Neural crest cell (in vitro differentiated cells): ENCODE measurements around the gene BEST1. TPM values are rescaled to one million over a fixed set of nuclear protein-coding genes. Genes with fewer than 3 reads are reported as not detected.

Experiments used
- DNase-seq: peaks from one replicate; pipeline ENCODE4 v3.0.0; 2021; ENCODE audit warnings: low read depth, mixed read lengths, low spot score
- H3K27ac Mint-ChIP-seq: one replicate; pipeline ENCODE4 v1.8.0; 2021; ENCODE audit warnings: mild to moderate bottlenecking, mixed read lengths; ENCODE audit not compliant: unreplicated experiment
- H3K27me3 Mint-ChIP-seq: 2 replicates; pipeline ENCODE4 v1.8.0; 2021; ENCODE audit warnings: low read depth, mild to moderate bottlenecking, mixed read lengths
- H3K36me3 Mint-ChIP-seq: 2 replicates; pipeline ENCODE4 v1.8.0; 2021; ENCODE audit warnings: low read depth, mild to moderate bottlenecking, mixed read lengths
- H3K4me1 Mint-ChIP-seq: 2 replicates; pipeline ENCODE4 v1.8.0; 2021; ENCODE audit warnings: mixed read lengths
- H3K4me3 Mint-ChIP-seq: one replicate; pipeline ENCODE4 v1.8.0; 2021; ENCODE audit warnings: mild to moderate bottlenecking, mixed read lengths
- H3K9me3 Mint-ChIP-seq: 2 replicates; pipeline ENCODE4 v1.8.0; 2021; ENCODE audit warnings: mixed read lengths
- total RNA-seq: library from RNA; stranded (reverse); gene quantifications from 2 replicates; pipeline ENCODE4 v1.2.1, GENCODE V29; 2021
- TF ChIP-seq, protein P1 (sequence below): fragments of 200-600 bp; sonication (generic); conservative IDR thresholded peaks from 2 replicates; pipeline ENCODE4 v1.5.0; 2021; ENCODE audit warnings: antibody characterized with exemption, mild to moderate bottlenecking

The BEST1 gene
- total RNA-seq, 1 donor from 2014 or later = 0.96 TPM

DNA sequence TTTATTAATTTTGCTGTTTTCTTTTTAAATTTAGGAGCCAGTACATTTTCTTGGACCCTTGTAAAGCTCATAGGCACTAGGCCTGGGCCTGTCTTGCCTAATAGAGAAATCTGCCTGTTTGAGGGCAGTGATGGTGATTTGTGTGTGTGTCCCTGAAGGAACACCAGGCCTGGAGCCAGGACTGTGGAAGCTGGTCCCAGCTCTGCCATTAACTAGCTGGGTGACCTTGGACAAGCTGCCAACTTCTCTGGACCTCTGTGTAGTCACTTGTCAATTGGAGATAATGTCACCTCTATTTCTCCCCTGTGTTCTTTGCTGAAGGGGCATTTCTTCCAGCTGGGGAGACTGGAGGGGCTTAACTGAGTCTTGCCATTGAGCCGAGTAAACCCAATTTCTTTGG is 33.3 kb downstream of the BEST1 start:
- Mint-ChIP-seq H3K36me3 (peaks cover 5% of the 10 kb centered on the region), H3K4me3 (no peak overlapping the region), H3K9me3 (peaks cover 13% of the 10 kb centered on the region), H3K27ac (no peak overlapping the region), H3K27me3 (no peaks in the 10 kb centered on the region), H3K4me1 (peaks cover 4% of the 10 kb centered on the region)
- TF ChIP-seq, protein P1, sequence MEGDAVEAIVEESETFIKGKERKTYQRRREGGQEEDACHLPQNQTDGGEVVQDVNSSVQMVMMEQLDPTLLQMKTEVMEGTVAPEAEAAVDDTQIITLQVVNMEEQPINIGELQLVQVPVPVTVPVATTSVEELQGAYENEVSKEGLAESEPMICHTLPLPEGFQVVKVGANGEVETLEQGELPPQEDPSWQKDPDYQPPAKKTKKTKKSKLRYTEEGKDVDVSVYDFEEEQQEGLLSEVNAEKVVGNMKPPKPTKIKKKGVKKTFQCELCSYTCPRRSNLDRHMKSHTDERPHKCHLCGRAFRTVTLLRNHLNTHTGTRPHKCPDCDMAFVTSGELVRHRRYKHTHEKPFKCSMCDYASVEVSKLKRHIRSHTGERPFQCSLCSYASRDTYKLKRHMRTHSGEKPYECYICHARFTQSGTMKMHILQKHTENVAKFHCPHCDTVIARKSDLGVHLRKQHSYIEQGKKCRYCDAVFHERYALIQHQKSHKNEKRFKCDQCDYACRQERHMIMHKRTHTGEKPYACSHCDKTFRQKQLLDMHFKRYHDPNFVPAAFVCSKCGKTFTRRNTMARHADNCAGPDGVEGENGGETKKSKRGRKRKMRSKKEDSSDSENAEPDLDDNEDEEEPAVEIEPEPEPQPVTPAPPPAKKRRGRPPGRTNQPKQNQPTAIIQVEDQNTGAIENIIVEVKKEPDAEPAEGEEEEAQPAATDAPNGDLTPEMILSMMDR = no peak
- DNase-seq = no peak

DNA sequence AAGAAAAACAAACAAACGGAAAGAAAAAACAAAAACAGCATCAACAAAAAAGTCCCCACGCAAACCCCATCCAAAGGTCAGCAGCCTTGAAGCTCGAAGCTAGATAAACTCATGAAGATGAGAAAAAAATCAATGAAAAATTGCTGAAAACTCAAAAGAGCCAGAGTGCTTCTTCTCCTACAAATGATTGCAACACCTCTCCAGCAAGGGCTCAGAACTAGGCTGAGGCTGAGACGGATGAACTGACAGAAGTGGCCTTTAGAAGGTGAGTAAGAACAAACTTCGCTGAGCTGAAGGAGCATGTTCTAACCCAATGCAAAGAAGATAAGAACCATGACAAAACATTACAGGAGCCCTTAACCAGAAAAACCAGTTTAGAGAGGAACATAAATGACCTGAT is 35.7 kb downstream of the BEST1 start:
- Mint-ChIP-seq H3K9me3 (peaks cover 18% of the 10 kb centered on the region), H3K36me3 (peaks cover 8% of the 10 kb centered on the region), H3K27ac (peak overlapping the region; percentile 24), H3K4me1 (peaks cover 3% of the 10 kb centered on the region), H3K4me3 (no peak overlapping the region), H3K27me3 (peaks cover 8% of the 10 kb centered on the region)
- TF ChIP-seq, protein P1 = no peak
- no peak for DNase-seq

DNA sequence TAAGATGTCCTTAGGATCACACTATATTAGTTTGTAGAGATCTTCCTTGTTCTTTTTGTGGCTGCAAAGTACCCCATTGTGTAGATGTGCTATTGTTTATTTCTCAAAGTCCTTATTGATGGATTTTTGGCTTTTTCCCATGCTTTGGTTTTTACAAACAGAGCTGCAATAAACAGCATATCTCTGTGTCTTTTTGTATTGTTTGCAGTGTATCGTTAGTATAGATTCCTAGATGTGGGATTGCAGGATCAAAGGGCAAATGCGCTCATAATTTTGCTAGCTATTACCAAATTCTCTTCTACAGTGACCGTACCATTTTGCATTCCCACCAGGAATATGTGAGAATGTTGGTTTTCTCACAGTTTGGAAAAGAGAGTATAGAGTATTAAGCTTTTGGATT is 44.8 kb downstream of the BEST1 start:
- TF ChIP-seq, protein P1 = no peak
- Mint-ChIP-seq H3K36me3 (peaks cover 7% of the 10 kb centered on the region), H3K4me3 (no peak overlapping the region), H3K27ac (no peak overlapping the region), H3K27me3 (no peaks in the 10 kb centered on the region), H3K4me1 (peaks cover 6% of the 10 kb centered on the region), H3K9me3 (peaks cover 5% of the 10 kb centered on the region)
- DNase-seq = no peak

DNA sequence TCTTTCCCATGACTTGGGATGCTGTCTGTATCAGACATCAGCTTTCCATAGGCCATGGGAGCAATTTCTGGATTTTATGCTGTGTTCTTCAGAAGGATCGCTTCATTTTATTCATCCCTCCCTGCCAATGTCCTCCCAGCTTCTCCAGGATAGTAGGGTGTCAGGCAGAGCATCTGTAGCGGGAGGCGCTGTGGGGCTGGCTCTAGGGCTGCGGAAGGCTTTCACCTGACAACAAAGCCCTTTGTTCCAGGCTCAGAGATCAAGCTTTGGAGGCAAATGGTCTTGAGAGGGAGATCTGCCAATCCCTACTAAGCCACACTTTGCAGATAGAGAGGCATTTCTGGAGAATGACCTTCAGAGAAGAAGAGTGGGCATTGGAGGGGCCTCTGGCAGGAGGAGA is 46.8 kb downstream of the BEST1 start:
- TF ChIP-seq, protein P1 = no peak
- H3K36me3 Mint-ChIP-seq = peaks cover 7% of the 10 kb centered on the region
- DNase-seq = no peak
- H3K4me3 Mint-ChIP-seq = no peak overlapping the region
- peaks cover 6% of the 10 kb centered on the region for H3K4me1 Mint-ChIP-seq
- peaks cover 5% of the 10 kb centered on the region for H3K9me3 Mint-ChIP-seq
- no peak overlapping the region for H3K27ac Mint-ChIP-seq
- no peaks in the 10 kb centered on the region for H3K27me3 Mint-ChIP-seq

DNA sequence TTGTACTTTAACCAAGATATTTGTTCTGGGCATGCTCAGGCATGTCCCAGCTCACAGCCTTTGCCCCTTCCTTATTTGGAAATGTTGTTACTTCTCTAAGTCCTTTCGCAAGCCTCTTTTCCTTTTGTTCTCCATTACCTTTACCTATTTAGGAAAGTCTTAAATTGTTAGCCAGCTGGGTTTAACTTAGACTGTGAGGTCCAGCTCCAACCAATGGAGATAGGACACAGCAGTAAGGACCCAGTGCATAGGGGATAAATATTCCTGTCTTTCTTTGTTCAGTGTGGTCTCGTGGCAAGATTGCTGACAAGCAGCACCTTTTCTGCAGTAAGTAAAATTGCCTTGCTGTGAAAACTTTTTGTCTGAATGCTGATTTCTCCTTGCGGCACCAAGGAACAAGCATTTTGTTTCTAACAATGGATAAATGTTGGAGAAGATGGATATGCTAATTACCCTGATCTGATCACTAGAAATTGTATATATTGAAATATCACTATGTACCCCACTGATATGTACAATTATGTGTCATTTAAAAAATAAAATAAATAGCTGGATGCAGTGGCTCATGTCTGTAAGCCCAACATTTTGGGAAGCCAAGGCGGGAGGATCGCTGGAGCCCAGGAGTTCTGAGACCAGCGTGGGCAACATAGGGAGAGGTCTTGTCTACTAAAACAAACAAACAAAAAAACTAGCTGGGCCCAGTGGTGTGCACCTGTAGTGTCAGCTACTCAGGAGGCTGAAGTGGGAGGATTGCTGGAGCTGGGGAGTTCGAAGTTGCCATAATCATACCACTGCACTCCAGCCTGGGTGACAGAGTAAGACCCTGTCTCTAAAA is 49.2 kb downstream of the BEST1 start:
- Mint-ChIP-seq H3K36me3 (peaks cover 7% of the 10 kb centered on the region), H3K4me3 (no peak overlapping the region), H3K27ac (peak overlapping the region; percentile 73), H3K4me1 (peaks cover 6% of the 10 kb centered on the region), H3K9me3 (peaks cover 5% of the 10 kb centered on the region), H3K27me3 (no peaks in the 10 kb centered on the region)
- no peak for DNase-seq
- TF ChIP-seq, protein P1 = no peak
